ENCODE measurements around the gene SPIB.
A peak's percentile ranks its signal among the peaks of the same experiment; 100 is the strongest.

Gene SPIB

DNA sequence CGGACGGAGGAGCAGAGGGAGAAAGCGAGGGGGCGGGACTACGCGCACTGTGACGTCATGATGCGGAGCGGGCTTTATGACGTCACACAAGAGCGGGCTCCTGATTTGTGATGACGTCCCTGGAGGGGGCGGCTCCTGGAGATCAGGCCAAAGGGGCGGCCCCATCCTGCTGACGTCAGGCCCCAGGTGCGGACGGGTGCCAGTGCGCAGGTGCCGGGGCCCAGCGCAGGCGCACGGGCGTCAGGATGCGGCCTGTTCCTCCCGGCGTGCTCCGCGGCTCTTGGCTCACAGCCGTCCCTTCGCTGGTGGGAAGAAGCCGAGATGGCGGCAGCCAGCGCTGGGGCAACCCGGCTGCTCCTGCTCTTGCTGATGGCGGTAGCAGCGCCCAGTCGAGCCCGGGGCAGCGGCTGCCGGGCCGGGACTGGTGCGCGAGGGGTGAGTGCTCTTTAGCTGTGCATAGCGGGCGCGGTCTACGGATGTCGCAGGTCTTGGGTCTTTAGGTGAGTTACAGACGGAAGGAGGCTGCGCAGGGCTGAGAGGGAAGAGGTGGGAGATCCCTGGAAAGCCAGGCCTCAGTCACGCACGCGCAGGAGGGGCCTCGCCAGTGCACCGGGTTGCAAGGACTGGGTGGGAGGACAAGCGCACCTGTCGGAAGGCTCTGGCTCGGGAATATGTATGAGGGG lies 57.6 kb downstream of the SPIB start, which contains the start of the genes EMC10 and GARIN5A:
Gene EMC10, plus strand, starts transcription at position 284 of the 683 bp plus-strand sequence. Its CDS starts 38 bp downstream, at position 322.
Gene GARIN5A, minus strand, starts transcription at position 625 of the 683 bp plus-strand sequence. Its CDS starts 460 bp downstream, at position 165.
- DNase-seq: peak; percentile 58

DNA sequence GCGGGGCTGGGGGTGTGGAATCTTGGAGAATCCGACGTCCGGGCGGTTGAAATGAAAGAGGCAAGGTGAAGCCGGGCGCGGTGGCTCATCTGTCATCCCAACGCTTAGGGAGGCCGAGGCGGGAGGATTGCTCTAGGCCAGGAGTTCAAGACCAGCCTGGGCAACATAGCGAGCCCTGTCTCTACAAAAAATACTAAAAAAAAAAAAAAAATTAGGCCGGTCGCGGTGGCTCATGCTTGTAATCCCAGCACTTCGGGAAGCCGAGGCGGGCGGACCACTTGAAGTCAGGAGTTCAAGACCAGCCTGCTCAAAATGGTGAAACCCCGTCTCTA lies 58.1 kb downstream of the SPIB start:
- DNase-seq: no peak

DNA sequence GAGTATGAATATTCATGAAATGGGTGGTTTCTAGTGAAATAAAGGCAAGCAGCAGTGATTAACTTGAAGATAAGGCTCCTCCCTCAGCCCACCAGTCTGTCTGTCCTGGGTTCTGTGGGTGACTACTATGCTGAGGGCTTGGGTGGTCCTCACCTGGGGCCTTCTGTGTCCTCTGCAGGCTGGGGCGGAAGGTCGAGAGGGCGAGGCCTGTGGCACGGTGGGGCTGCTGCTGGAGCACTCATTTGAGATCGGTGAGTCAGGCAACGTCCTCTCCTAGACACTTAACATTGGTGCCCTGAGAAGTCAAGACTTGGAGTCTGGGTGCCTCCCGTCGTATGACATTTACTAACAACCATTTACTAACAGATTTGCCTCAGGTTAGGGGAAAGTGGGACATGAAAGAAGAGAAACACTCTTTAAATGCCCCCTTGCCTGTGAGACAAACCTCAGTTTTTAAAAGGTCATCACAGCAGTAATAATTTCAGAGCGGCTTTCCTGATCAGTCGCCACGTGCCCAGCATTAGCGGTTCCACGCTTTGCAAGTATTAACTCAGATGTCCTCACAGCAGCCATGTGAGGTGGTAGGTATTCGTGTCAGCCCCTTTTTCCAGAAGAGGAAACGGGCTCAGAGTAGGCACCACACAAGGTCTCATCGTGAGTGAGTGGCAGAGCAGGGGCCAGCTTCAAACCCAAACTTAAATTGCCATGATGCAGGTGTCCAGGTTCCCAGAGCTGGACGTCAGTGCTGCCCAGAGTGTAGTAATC lies 59.2 kb downstream of the SPIB start:
- DNase-seq: no peak

DNA sequence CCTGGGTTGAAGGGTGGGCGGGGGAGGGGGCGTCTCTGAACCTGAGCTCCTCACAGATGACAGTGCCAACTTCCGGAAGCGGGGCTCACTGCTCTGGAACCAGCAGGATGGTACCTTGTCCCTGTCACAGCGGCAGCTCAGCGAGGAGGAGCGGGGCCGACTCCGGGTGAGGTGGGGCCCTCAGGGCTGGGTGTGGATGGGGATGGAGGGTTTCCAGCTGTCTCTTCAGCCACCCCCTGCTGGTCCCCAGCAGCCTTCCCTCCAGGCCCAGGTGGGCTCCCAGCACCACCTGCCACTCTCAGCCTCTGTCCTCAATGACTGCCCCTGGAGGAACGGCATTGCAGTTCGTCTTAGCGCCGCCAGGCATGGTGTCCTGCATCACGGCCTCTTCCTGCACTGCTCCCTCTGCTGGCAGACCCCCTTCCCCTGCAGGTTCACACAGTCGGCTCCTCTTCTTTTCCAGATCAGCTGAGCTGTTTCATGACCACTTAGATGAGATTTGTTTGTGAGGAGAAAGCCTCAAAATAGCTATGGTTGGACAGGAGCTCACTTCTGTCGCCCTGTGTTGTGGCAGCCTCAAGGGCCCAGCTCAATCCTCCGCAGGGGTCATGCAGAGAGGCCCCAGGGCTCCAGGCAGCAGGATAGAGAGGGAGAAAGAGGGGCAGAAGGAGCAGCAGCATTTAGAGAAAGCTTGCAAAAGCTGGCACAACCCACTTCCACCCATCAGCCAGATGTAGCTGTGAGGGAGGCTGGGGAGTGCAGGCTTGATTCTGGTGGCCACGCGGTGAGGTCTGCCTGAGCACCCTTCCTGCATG lies 60.4 kb downstream of the SPIB start:
- no peak for DNase-seq

DNA sequence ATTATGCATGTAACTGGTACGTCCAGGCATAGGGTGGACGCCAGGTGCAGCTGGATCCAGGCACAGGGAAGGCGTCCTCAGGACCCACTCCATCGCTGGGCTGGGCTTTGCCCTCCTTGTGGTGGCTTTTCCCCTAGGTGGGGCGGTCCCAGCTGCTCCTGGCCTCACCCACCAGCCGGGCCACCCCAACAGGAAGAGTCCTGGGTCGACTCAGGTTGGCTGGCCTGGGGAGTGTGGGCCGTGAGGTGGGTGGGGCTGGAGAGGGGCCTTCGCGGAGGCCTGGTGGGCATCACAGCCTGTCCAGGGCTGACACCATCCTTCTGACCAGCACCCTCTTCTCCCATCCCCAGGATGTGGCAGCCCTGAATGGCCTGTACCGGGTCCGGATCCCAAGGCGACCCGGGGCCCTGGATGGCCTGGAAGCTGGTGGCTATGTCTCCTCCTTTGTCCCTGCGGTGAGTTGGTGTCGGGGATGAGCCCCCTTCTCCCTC lies 61.1 kb downstream of the SPIB start:
- no peak for DNase-seq

DNA sequence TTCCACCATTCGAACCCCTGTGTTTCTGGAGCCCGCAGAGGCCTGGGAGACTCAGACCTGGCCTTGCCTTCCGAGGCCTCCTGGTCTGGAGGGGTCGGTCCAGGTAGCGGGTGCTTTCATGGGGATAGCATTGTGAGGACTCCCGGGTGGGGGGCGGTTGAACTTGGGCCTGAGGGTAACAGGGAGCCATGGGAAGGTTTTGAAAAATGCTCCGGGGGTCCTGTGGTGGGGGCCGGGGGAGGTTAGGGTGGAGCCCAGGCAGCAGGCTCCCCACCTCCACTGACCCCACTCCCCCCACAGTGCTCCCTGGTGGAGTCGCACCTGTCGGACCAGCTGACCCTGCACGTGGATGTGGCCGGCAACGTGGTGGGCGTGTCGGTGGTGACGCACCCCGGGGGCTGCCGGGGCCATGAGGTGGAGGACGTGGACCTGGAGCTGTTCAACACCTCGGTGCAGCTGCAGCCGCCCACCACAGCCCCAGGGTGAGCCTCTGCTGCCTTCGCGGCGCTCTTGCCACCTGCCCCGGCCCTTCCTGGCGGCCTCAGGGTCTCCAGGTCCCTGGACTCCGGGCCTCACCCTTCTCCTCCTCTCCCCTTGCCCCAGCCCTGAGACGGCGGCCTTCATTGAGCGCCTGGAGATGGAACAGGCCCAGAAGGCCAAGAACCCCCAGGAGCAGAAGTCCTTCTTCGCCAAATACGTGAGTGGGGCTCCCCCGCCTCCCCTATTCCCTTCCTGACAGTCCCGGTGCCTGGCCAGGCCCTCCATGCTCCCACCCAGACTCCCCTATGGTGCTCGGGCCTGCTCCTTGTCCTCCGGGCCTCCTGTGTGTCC lies 61.8 kb downstream of the SPIB start:
- DNase-seq: no peak
